ENCODE measurements around the gene IKZF2. TPM values are rescaled to one million over a fixed set of nuclear protein-coding genes. Genes with fewer than 3 reads are reported as not detected.

Gene IKZF2
- total and polyA plus RNA-seq, 4 donors: 0.35 to 4.7 (median 2.5) TPM

DNA sequence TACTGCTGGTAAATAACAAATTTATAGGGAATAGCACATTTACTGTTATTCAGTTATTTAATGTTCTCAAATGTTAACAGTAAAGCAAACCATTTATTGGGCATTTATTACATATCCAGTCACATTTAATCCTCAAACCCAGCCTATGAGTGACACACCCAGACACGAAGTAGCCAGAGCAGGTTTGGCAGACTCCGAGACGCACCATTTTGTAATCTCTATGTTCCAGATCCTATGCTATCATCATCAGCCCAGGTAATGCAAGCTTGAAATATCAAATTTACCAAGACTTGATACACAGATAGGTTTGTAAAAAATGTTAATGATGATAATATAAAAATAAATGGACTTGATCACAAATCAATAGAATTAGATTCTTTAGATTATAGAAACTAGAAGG, 131.1 kb downstream of the IKZF2 start:
- no peak overlapping the region for H3K4me3 ChIP-seq (ENCODE audit: low read depth in 1 of 3, low read length in 3 of 3)
- no peaks in the 10 kb centered on the region for H3K9me3 ChIP-seq (ENCODE audit: control insufficient read depth in 4 of 4, low read length in 3 of 4)
- no peaks in the 10 kb centered on the region for H3K4me1 ChIP-seq (ENCODE audit: control insufficient read depth in 4 of 4, insufficient read depth in 4 of 4, low read length in 3 of 4)
- H3K9ac ChIP-seq (ENCODE audit: low read depth in 1 of 2, low read length in 2 of 2): no peak overlapping the region
- no peak for DNase-seq (ENCODE audit: low spot score)
- no peak overlapping the region for H3K27ac ChIP-seq (ENCODE audit: low read depth in 1 of 2, low read length in 2 of 2)
- WGBS: 93% methylated on average over 3 of the region's 3 CpGs
- H3K27me3 ChIP-seq (ENCODE audit: control insufficient read depth in 4 of 4, insufficient read depth in 4 of 4, low read length in 3 of 4): no peaks in the 10 kb centered on the region
- TF ChIP-seq, protein P1, sequence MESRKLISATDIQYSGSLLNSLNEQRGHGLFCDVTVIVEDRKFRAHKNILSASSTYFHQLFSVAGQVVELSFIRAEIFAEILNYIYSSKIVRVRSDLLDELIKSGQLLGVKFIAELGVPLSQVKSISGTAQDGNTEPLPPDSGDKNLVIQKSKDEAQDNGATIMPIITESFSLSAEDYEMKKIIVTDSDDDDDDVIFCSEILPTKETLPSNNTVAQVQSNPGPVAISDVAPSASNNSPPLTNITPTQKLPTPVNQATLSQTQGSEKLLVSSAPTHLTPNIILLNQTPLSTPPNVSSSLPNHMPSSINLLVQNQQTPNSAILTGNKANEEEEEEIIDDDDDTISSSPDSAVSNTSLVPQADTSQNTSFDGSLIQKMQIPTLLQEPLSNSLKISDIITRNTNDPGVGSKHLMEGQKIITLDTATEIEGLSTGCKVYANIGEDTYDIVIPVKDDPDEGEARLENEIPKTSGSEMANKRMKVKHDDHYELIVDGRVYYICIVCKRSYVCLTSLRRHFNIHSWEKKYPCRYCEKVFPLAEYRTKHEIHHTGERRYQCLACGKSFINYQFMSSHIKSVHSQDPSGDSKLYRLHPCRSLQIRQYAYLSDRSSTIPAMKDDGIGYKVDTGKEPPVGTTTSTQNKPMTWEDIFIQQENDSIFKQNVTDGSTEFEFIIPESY (IDR thresholded peaks at IDR 0.05): no peak
- H3K36me3 ChIP-seq (ENCODE audit: control insufficient read depth in 4 of 4, insufficient read depth in 3 of 4, low read depth in 1 of 4, low read length in 3 of 4): peaks cover 0 to 1% (median 0%) of the 10 kb centered on the region in 4 donors

DNA sequence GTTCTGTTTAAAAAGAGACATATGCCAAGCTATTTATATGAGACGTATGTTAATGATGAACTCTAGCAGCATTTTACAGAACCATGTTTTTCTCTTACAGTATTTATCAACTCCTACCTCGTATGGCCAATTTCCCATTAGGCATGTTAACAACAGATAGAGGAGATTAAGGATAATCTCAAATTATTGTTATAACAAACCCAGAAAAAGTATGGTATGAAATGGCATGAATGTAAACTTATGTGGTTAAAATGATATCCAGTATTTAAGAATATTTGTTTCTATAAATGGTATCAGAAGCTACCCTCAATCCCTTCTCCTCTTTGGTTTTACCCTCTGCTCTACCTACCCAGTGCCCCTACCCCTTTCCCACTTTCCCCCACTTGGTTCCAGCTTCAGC, 132.0 kb downstream of the IKZF2 start:
- Histone ChIP-seq H3K36me3 (ENCODE audit: control insufficient read depth in 4 of 4, insufficient read depth in 3 of 4, low read depth in 1 of 4, low read length in 3 of 4) (peaks cover 0 to 1% (median 0%) of the 10 kb centered on the region in 4 donors), H3K27me3 (ENCODE audit: control insufficient read depth in 4 of 4, insufficient read depth in 4 of 4, low read length in 3 of 4) (no peaks in the 10 kb centered on the region), H3K9me3 (ENCODE audit: control insufficient read depth in 4 of 4, low read length in 3 of 4) (no peaks in the 10 kb centered on the region), H3K4me3 (ENCODE audit: low read depth in 1 of 3, low read length in 3 of 3) (no peak overlapping the region), H3K27ac (ENCODE audit: low read depth in 1 of 2, low read length in 2 of 2) (no peak overlapping the region), H3K9ac (ENCODE audit: low read depth in 1 of 2, low read length in 2 of 2) (no peak overlapping the region), H3K4me1 (ENCODE audit: control insufficient read depth in 4 of 4, insufficient read depth in 4 of 4, low read length in 3 of 4) (no peaks in the 10 kb centered on the region)
- 90% methylated on average over 2 of the region's 2 CpGs for WGBS
- TF ChIP-seq, protein P2, sequence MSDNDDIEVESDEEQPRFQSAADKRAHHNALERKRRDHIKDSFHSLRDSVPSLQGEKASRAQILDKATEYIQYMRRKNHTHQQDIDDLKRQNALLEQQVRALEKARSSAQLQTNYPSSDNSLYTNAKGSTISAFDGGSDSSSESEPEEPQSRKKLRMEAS (IDR thresholded peaks at IDR 0.05): no peak
- no peak for TF ChIP-seq HNF4G (IDR thresholded peaks at IDR 0.05)
- no peak for TF ChIP-seq NR2F2 (IDR thresholded peaks at IDR 0.05)
- TF ChIP-seq RAD21 (IDR thresholded peaks at IDR 0.05): no peak
- TF ChIP-seq FOXA2 (IDR thresholded peaks at IDR 0.05): no peak
- TF ChIP-seq, protein P3, sequence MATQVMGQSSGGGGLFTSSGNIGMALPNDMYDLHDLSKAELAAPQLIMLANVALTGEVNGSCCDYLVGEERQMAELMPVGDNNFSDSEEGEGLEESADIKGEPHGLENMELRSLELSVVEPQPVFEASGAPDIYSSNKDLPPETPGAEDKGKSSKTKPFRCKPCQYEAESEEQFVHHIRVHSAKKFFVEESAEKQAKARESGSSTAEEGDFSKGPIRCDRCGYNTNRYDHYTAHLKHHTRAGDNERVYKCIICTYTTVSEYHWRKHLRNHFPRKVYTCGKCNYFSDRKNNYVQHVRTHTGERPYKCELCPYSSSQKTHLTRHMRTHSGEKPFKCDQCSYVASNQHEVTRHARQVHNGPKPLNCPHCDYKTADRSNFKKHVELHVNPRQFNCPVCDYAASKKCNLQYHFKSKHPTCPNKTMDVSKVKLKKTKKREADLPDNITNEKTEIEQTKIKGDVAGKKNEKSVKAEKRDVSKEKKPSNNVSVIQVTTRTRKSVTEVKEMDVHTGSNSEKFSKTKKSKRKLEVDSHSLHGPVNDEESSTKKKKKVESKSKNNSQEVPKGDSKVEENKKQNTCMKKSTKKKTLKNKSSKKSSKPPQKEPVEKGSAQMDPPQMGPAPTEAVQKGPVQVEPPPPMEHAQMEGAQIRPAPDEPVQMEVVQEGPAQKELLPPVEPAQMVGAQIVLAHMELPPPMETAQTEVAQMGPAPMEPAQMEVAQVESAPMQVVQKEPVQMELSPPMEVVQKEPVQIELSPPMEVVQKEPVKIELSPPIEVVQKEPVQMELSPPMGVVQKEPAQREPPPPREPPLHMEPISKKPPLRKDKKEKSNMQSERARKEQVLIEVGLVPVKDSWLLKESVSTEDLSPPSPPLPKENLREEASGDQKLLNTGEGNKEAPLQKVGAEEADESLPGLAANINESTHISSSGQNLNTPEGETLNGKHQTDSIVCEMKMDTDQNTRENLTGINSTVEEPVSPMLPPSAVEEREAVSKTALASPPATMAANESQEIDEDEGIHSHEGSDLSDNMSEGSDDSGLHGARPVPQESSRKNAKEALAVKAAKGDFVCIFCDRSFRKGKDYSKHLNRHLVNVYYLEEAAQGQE (IDR thresholded peaks at IDR 0.05): no peak
- no peak for TF ChIP-seq GABPA (IDR thresholded peaks at IDR 0.05 in 1 of 2, conservative IDR thresholded peaks at IDR 0.05 in 1 of 2)
- no peak for TF ChIP-seq JUND (IDR thresholded peaks at IDR 0.05)
- no peak for TF ChIP-seq SP1 (IDR thresholded peaks at IDR 0.05)
- TF ChIP-seq RXRA (IDR thresholded peaks at IDR 0.05): no peak
- TF ChIP-seq YY1 (IDR thresholded peaks at IDR 0.05): no peak
- no peak for TF ChIP-seq FOXA1 (IDR thresholded peaks at IDR 0.05)
- no peak for DNase-seq (ENCODE audit: low spot score)

DNA sequence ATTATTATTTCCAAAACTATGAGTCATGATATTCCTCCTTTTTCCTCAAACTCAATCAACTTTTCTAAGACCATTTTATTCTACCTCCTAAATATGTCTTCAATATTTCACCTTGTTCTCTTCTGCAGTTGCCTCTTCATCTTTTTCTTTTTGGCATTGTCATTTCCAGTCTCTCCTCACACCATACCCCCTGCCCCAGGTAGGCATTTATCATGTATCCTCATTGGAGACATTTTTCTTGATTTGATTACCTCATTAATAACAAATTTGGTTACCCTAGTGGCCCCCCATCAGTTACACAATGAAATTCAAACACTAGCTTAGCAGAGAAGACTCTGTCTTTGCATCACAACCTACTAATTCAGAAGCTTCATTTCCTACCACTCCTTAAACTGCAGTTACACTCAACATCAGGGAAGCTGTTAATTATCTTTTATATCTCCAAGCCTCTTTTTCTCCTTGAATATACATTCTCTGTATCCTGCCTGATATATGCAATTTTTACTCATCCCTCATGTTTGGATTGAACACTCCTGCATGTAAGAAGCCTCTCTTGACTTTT, 133.0 kb downstream of the IKZF2 start:
- no peak overlapping the region for H3K9ac ChIP-seq (ENCODE audit: low read depth in 1 of 2, low read length in 2 of 2)
- no peaks in the 10 kb centered on the region for H3K4me1 ChIP-seq (ENCODE audit: control insufficient read depth in 4 of 4, insufficient read depth in 4 of 4, low read length in 3 of 4)
- DNase-seq (ENCODE audit: low spot score): no peak
- H3K27me3 ChIP-seq (ENCODE audit: control insufficient read depth in 4 of 4, insufficient read depth in 4 of 4, low read length in 3 of 4): no peaks in the 10 kb centered on the region
- H3K4me3 ChIP-seq (ENCODE audit: low read depth in 1 of 3, low read length in 3 of 3): no peak overlapping the region
- peaks cover 0 to 1% (median 0%) of the 10 kb centered on the region in 4 donors for H3K36me3 ChIP-seq (ENCODE audit: control insufficient read depth in 4 of 4, insufficient read depth in 3 of 4, low read depth in 1 of 4, low read length in 3 of 4)
- H3K27ac ChIP-seq (ENCODE audit: low read depth in 1 of 2, low read length in 2 of 2): no peak overlapping the region
- no peak for TF ChIP-seq JUND (IDR thresholded peaks at IDR 0.05)
- TF ChIP-seq, protein P4, sequence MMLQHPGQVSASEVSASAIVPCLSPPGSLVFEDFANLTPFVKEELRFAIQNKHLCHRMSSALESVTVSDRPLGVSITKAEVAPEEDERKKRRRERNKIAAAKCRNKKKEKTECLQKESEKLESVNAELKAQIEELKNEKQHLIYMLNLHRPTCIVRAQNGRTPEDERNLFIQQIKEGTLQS (IDR thresholded peaks at IDR 0.05): no peak
- TF ChIP-seq, protein P3 (IDR thresholded peaks at IDR 0.05): no peak
- H3K9me3 ChIP-seq (ENCODE audit: control insufficient read depth in 4 of 4, low read length in 3 of 4): no peaks in the 10 kb centered on the region
